Fibroblast of peridontal ligament (primary cell): ENCODE data around the gene NEDD4L.
"Not testable (repeated sequence)": the region's sequence is repeated elsewhere in the genome, so short reads cannot be mapped to it uniquely, and the experiment has no call there.

Experiments
- DNase-seq: peaks from one replicate; pipeline ENCODE4 v3.0.0-alpha.2; 2010; ENCODE audit errors: extremely low read depth

NEDD4L gene

GRCh38 chr18:58043491-58044369 lies at the start of gene NEDD4L:
Gene NEDD4L (plus strand): TSS chr18:58044226. CDS start chr18:58044661, 435 bp downstream.
- DNase-seq, result peak; percentile 75

DNA sequence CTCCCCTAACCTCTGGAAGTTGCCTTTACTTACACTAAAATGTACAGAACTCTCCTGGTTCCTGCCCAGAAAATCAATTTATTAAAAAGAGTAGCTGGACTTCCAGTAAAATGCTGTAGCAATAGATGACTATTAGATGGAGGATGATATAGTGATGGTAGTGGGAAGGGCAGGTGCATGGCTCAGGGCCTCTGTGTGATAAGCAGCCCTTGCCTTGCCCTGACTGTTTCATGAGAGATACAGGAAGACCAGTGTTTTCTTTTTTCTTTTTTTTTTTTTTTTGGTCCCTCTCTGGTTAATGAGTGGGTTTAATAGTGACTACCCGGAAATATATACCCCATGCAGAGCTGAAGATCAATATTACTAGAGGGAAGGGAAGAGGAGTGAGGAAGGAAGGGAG lies 48.7 kb upstream of the NEDD4L start:
- DNase-seq, result no peak

- not testable (repeated sequence) for DNase-seq
Observed at GRCh38 chr18:57996894-57997293, 47.1 kb upstream of the NEDD4L start.

- no peak for DNase-seq
Observed at GRCh38 chr18:57997820-57998219, 46.2 kb upstream of the NEDD4L start.

DNA sequence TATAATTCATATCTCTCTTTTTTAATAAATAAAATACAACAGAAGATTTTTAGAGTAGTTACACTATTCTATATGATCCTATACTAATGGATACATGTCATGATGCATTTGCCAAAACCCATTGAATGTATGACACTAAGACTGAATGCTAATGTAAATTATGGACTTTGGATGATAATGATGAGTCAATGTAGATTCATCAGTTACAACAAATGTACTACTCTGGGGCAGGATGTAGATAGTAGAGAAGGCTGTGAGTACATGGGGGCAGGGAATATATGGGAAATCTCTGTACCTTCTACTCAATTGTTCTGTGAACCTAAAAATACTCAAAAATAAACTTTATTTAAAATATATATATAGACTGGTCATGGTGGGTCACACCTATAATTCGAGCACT lies 45.6 kb upstream of the NEDD4L start:
- DNase-seq, result no peak

DNA sequence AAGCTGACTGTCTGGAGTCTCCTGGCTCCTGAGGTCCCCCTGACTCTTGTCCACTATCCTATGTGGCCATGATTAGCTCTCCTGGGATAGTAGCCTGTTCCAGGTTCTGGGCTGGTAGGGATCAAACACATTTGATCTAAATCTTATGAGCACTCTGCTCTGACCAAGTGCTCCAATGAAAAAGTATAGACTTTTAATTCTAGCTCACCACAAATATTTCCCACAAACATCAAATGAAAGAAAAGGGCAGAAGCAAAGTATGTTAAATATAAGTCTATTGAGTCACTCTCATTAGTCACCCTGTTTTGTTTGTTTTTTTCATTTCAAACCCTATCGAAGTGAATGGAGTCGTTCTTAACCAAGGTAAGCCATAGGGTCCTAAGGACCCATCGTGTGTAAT lies 39.7 kb upstream of the NEDD4L start:
- DNase-seq, result peak; percentile 81

DNA sequence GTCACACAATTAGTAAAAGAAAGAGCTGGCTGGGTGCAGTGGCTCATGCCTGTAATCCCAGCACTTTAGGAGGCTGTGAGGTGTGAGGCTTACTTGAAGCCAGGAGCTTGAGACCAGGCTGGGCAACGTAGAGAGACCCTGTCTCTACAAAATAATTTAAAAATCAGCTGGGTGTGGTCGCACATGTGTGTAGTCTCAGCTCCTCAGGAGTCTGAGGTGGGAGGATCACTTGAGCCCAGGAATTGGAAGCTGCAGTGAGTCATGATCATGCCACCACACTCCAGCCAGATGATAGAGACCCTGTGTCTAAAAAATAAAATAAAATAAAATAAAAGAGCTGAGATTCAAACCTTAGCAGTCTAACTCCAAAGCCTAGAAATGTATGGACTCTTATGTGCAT lies 39.0 kb upstream of the NEDD4L start:
- peak; percentile 26 for DNase-seq

DNA sequence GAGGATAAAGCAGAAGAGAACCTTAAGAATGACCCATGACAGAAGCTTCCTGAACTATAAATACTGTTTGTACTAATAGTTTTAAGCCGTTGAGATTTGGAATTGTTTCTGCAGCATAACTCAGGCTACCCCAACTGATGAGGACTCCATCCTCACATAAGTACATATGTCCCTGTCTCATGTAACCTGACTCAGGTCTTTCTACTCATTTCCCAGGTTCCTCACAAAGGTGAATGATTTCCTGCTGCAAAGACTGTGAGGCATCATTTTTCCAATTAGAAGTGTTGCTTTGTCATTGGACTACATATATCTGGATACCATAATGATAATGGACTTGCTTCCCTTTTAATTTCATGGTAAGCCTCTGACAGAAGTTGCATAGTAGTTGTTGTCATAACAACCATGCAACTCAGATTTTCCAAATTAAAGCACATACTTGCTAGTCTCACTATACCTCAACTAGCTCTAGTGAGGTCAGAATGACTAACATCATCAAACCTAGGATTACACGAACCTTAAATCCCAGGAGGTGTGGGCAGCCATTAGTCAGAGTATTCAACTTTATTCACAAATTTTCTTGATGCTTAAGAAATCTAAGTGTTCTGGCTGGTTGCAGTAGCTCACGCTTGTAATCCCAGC lies 38.0 kb upstream of the NEDD4L start:
- peak; percentile 93 for DNase-seq

GRCh38 chr18:58009166-58009565 lies 34.9 kb upstream of the NEDD4L start:
- DNase-seq, result peak; percentile 71

GRCh38 chr18:58010265-58010664 lies 33.8 kb upstream of the NEDD4L start:
- DNase-seq, result no peak

GRCh38 chr18:58012356-58012755 lies 31.7 kb upstream of the NEDD4L start:
- no peak for DNase-seq

DNA sequence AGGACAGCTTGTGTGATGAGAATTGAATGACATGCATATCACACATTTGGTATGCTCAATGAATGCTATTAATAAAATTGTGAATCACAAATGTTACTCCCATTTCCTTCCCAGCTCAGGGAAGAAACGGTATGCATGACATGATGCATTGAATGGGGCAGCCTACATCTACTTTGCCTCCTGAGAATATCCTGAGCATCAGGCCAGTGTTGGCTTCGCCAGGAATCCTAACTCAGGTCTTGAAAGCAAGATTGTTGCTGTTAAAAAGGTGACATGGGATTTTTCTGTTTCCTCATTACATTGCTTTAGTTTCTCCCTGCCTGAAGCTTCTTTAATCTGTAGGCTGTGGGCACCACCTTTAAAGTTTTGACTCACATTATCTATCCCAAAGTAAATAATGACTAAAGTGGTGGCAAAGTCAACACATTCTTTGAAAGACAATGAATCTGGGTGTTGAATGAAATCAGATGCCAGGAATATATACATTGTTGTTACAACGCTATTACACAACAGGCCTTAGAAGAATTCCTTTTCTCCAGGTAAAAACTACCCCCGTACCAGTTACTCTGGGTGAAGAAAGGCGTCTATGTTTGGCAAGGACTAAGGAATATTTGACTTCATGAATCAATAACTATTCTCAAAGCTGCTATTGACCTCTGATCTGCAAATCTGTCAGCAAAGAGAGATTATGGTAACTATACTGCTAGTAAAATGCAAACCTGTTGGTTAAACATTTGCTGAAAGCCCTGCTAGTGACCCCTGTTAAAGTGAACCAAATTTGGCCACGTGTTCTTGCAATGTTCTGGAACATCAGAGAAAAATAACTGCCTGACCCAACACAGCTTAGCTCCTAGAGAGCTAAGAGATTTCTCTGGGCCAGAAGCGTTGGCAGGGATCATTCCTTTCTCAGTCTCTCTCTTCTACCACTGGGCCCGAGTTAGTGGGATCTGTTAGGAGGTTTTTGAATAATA lies 30.5 kb upstream of the NEDD4L start:
- no peak for DNase-seq

GRCh38 chr18:58015065-58015780 lies 28.8 kb upstream of the NEDD4L start:
- DNase-seq, result no peak

GRCh38 chr18:58017267-58017666 lies 26.8 kb upstream of the NEDD4L start:
- DNase-seq, result no peak

DNA sequence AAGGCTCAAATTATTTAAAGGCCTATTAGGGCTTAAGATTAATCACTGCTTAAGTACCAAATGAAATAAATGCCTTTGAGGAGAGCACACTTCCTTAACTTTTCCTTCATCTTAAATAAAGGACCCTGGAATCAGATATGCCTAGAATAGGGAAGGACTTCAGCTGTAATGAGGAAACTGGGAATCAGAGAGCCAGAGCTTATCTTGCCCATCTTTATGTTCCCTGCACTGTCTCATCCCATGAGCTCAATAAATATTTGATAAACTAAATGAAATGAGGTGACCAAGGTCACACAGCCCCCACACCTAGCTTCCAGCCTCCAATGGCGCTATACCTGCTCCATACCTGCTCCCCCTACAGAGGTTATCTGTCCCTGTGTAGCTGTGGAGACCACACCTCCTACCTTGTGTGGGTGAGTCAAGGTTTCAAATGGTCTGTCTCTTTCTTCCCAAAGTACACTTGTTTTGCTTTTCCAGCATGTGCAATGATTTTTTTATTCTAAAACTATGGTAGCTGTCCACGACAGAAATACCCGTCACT lies 23.4 kb upstream of the NEDD4L start:
- no peak for DNase-seq

- no peak for DNase-seq
Observed at GRCh38 chr18:58021504-58021903, 22.5 kb upstream of the NEDD4L start.

- no peak for DNase-seq
Observed at GRCh38 chr18:58023108-58023507, 20.9 kb upstream of the NEDD4L start.

DNA sequence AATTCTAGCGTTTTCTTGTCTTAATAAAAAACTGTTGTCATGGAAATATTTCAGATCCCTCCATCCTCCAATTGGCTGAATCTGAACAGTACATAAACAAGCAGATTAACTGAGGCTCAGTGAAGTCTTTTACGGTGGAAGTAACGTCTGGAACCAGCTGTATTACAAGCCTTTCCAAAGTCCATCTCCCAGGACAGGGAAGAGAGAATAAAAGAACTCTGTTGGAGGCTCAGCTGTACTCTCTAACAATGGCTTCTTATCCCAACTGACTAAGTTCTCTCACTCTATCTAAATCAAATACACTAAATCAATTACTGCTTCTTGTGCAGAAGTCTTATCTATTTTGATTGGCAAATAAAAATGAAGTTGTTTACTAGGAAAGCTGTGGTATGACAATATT lies 19.9 kb upstream of the NEDD4L start:
- no peak for DNase-seq

DNA sequence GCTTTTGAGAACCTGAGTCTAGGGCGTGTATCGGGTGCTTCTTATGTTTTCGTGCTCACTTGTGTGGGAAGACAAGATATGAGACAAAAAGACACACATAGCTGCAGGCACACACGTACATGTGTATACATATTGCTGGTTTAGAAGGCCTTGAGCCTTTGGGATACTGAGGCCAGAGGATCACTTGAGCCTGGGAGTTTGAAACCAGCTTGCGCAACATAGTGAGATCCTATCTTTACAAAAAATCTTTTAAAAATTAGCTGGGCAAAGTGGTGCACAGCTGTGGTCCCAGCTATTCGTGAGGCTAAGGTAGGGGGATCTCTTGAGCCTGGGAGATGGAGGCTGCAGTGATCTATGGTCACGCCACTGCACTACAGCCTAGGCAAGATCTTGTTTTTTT lies 18.8 kb upstream of the NEDD4L start:
- no peak for DNase-seq

- DNase-seq, result no peak
Observed at GRCh38 chr18:58025733-58026132, 18.3 kb upstream of the NEDD4L start.

GRCh38 chr18:58026395-58026794 lies 17.6 kb upstream of the NEDD4L start:
- DNase-seq, result no peak
